ENCODE data around the gene ADAMTSL3.

ADAMTSL3 gene

GRCh38 chr15:83970295-83970890 lies 316.5 kb downstream of the ADAMTSL3 start:
- DNase-seq (ENCODE audit: low read depth in 3 of 3), result no peak

- no peak for DNase-seq (ENCODE audit: low read depth in 3 of 3)
Measured at GRCh38 chr15:83971992-83972391, 318.1 kb downstream of the ADAMTSL3 start.

- DNase-seq (ENCODE audit: low read depth in 3 of 3), result no peak
Measured at GRCh38 chr15:83973816-83974215, 319.9 kb downstream of the ADAMTSL3 start.

GRCh38 chr15:83977992-83978391 lies 324.1 kb downstream of the ADAMTSL3 start:
- DNase-seq (ENCODE audit: low read depth in 3 of 3), result no peak

DNA sequence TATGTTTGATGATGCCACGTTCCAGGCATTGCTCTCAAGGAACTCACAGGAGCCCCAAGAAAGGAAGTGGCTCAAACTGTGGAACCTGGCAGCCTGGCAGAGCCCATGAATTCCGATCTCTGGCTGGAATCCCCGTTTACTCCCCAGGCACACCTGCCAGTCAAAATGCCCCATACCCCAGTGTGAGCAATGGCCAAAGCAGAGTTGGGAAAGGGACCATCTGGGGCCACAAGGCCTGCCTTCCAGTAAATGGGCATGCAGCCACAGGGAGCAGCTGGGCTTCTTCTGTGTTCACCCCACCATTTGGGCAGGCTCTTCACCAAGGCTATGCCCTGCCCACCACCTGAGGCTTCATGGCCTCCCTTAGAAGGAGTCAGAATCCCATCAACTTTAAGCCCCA lies 324.7 kb downstream of the ADAMTSL3 start:
- DNase-seq (ENCODE audit: low read depth in 3 of 3), result no peak

DNA sequence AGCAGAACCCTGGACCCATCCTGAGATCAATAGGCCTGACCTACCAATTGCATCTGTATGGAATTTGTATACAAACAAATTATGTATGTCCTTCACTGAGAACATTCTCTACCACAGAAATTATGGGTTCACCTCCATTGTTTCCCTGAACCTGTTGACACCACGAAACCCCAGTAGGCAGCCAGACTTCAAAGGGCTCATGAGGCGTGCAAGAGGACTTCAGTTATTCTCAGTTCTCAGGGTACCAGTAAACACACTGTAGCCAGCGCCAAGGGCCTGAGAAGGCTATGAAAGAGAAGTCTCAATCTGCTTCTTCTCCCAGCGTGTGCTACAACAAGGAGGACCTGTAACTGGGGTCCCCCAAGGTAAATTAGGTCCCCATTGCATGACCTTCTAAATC lies 326.7 kb downstream of the ADAMTSL3 start:
- DNase-seq (ENCODE audit: low read depth in 3 of 3), result no peak

DNA sequence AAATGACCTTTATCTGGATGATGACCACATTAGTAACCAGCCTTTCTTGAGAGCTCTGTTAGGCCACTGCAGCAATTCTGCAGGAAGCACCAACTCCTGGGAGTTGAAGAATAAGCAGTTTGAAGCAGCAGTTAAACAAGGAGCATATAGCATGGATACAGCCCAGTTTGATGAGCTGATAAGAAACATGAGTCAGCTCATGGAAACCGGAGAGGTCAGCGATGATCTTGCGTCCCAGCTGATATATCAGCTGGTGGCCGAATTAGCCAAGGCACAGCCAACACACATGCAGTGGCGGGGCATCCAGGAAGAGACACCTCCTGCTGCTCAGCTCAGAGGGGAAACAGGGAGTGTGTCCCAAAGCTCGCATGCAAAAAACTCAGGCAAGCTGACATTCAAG lies 328.8 kb downstream of the ADAMTSL3 start:
- DNase-seq (ENCODE audit: low read depth in 3 of 3), result no peak

DNA sequence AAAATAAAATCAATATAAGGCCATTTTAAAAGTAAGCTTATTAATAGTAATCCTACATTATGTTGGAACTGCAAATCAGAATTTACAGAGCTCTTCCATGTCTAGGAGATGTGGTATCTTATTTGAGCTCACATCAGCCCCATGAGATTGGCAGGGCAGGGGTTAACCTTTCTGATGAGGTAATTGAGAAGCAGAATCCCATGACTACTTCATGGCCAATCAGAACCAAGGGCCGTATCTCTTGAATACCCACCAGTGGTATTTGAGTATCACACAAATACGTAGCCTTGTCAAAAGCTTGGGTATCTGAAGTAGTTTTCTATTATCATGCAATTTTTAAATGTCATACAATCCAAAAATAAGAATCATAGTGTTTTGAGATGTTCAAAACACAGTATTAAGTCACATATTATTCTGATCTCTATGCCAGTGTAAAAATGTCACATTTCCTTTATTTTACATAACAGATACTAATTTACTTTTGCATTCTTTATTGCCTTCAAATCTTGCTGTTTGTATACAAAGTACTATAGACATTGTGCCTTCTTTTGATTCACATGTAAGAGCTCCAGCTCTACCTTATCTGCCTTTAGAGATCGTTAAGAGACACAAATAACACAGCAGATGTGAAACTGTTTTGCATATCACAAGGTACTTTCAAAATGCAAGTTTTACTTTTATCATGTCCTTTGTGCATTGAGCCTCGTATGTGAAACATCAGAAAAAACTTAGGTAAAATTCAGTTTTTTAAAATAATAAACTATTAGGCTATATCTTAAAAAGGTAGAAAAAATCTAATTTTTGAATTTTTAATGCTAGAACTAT lies 329.9 kb downstream of the ADAMTSL3 start:
- no peak for DNase-seq (ENCODE audit: low read depth in 3 of 3)

GRCh38 chr15:83984601-83985000 lies 330.7 kb downstream of the ADAMTSL3 start:
- DNase-seq (ENCODE audit: low read depth in 3 of 3), result no peak

DNA sequence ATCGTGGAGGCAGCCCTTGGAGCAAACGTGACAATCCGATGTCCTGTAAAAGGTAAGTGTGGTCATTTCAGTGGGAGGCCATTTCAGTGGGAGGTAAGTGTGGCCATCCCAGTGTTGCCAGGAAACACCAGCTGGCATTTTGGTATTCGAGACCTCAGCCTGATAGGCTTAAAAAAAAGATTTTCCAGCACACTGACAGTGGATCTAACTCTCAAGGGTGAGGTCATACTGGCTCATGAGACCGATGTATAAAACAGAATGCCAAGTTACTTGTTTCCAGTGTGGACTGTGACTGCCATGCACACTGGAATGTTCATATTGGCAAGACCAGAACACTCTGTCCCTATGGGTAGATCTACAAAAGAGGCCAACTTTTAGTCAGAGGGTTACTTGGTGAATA lies 337.2 kb downstream of the ADAMTSL3 start:
- no peak for DNase-seq (ENCODE audit: low read depth in 3 of 3)

DNA sequence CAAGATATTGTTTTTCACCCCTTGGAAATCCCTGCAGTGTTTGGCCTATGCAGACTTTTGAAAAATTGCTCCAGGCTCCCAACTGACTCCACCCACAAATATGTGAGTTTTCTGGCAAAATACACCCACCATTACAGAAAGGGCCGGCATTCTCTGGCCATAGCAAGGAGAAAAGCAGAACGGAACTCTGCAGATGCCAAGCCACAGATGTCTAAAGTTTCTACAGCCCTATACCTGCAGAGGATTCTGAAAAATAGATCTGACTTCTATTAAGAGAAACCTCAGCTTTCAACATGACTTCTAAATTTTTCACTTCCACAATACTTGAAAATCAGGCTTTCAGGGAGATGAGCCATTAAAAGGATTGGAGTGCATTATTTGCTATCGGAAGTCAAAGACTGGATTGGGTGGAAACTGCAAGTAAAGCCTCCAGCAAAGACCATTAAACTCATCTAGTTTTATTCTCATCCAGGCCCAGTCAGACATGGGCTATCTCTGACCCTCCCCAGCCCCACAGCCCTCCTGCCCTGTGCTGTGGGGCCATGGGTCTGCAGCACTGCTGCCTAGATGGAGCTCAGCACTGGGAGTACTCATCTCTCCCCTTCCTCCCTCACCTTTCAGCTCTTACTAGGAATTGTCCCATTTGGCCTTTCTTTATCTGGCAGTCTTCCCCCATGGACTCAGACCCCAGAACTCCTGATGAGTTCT lies 338.6 kb downstream of the ADAMTSL3 start:
- no peak for DNase-seq (ENCODE audit: low read depth in 3 of 3)

DNA sequence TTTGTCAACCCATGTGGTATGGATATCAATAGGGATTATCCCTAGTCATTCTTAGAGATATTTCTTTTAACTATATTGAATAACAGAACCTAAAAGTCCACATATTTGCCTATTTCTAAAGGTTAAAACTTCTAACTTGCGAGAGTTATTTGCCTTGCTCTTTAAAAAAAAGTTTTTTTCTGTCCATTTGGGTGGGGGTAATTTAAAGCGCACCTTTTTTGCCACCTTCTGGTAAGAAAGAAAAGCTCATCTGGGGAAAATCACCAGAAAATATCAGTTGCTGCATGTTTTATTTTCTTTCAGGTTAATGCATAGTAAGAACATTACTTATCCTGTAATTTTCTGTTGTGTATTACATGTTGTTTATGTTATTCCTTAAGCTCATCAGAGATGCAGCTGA lies 339.7 kb downstream of the ADAMTSL3 start:
- DNase-seq (ENCODE audit: low read depth in 3 of 3), result no peak

- no peak for DNase-seq (ENCODE audit: low read depth in 3 of 3)
Measured at GRCh38 chr15:83998486-83998885, 344.6 kb downstream of the ADAMTSL3 start.

GRCh38 chr15:83999396-84000135 lies 345.6 kb downstream of the ADAMTSL3 start:
- no peak for DNase-seq (ENCODE audit: low read depth in 3 of 3)

GRCh38 chr15:84001037-84001436 lies 347.1 kb downstream of the ADAMTSL3 start:
- no peak for DNase-seq (ENCODE audit: low read depth in 3 of 3)

DNA sequence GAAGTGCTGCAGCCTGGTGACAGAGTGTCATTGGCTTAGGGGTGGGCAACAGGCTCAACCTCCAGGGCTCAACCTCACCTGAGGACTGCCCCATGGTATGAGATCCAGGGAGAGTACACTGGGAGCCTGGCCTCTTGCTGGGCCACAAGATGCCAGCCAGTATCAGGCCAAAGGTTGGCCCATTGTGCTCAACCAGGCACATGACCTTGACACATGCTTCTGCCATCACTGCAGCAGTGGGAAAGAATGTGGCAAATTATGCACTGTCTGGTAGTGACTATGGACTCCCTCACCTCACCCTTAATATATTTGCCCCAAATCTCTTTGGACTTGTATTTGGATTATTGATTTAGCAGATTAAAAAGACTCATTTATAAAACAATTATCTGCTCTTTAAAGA lies 347.7 kb downstream of the ADAMTSL3 start:
- DNase-seq (ENCODE audit: low read depth in 3 of 3), result no peak

- DNase-seq (ENCODE audit: low read depth in 3 of 3), result no peak
Measured at GRCh38 chr15:84003791-84004503, 350.0 kb downstream of the ADAMTSL3 start.

- no peak for DNase-seq (ENCODE audit: low read depth in 3 of 3)
Measured at GRCh38 chr15:84006421-84006820, 352.5 kb downstream of the ADAMTSL3 start.

GRCh38 chr15:84009616-84010015 lies 355.7 kb downstream of the ADAMTSL3 start:
- DNase-seq (ENCODE audit: low read depth in 3 of 3), result no peak

- DNase-seq (ENCODE audit: low read depth in 3 of 3), result no peak
Measured at GRCh38 chr15:84010246-84010645, 356.3 kb downstream of the ADAMTSL3 start.

- DNase-seq (ENCODE audit: low read depth in 3 of 3), result no peak
Measured at GRCh38 chr15:84016371-84016770, 362.4 kb downstream of the ADAMTSL3 start.

DNA sequence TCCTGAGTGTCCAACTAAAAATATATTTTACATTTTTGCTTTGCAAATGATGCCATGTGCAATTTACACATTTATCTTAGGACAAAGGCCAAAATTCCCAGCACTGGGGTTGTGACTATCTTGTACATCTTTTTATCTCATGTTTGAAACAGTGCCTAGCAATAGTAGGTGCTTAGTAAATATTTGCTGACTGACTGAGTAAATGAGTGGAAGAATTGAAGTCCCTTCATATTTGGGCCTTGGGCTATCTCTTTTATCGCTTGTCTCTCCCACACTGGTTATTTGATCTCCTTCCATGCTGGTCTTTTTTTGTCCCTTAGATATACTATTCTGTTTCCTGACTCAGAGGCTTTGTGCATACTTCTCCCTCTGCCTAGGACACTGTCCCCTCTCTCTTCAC lies 368.6 kb downstream of the ADAMTSL3 start:
- no peak for DNase-seq (ENCODE audit: low read depth in 3 of 3)
